ENCODE results near the gene PACRG.

Gene PACRG

DNA sequence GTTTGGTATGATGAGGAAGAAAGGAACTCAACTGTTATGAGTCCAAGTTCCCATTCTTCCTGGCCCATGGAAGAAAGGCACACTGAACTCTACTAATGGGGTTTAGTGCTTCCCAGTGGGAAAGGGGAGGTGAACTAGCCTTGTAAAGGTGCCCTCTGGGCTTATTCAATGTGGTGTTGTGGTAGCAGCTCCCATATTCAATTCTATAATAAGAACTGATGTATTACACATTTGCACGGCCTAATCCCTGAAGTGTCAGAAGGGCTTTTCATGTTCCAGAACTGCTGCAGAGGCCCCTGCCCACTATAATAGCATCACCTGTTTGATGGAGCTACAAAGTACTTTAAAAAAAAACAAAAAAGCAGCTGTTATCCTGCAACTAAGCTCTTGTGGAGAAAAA, 17.4 kb upstream of the PACRG start:
- no peak for DNase-seq (ENCODE audit: low read depth in 2 of 2)

DNA sequence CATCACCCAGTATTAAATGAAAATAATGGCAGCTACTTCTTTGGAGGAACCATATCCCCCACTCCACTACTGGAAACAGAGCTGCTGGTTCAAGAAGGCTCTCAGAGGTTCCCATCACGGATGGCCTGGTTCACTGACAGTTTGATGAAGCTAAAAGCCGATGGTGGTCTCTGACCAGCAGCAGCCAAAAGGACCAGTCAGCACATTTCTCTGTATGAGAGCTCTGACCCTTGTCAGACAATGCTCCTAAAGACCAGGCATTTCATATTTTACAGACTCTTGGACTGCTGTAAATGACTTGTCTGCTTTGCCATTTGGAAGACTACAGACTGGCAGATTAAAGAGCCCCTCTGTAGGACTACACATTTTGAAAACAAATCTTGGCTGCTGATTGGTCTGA, 16.8 kb upstream of the PACRG start:
- no peak for DNase-seq (ENCODE audit: low read depth in 2 of 2)

DNA sequence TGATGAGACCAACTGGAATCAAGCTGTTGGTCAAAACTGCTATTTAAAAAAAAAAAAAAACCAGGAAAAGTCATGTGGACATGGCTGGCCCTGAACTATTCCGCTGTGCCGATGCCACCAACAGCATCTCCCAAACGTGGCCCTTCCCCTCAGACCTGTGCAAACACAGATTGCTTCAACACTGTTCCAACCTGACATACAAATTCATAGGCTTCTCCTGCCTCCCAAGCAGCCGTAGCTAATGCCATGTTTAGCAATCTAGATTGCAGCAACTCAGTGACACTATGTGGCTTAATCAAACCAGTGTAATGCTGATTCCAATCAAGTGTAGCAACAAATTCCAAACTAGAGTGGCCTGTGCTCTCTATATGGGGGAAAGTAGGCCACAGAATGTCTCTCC, 16.4 kb upstream of the PACRG start:
- no peak for DNase-seq (ENCODE audit: low read depth in 2 of 2)

DNA sequence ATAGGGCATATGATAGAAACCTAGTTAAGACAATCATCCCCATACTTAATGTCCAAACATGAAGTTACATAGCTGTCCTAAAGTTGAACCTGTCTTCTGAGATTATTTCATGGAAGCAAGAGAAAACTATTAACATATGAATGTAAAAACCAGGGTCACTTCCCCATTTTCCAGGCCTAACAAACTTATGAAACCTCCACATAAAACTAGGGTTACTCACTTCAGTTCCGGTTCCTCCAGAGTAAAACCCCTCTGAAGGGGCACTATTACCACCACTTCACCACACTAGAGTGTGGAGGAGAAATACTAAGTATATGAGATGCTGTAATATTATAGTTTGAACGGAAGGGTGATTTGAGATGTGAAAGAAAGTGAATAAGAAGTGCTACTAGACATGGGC, 15.1 kb upstream of the PACRG start:
- DNase-seq (ENCODE audit: low read depth in 2 of 2) = no peak

DNA sequence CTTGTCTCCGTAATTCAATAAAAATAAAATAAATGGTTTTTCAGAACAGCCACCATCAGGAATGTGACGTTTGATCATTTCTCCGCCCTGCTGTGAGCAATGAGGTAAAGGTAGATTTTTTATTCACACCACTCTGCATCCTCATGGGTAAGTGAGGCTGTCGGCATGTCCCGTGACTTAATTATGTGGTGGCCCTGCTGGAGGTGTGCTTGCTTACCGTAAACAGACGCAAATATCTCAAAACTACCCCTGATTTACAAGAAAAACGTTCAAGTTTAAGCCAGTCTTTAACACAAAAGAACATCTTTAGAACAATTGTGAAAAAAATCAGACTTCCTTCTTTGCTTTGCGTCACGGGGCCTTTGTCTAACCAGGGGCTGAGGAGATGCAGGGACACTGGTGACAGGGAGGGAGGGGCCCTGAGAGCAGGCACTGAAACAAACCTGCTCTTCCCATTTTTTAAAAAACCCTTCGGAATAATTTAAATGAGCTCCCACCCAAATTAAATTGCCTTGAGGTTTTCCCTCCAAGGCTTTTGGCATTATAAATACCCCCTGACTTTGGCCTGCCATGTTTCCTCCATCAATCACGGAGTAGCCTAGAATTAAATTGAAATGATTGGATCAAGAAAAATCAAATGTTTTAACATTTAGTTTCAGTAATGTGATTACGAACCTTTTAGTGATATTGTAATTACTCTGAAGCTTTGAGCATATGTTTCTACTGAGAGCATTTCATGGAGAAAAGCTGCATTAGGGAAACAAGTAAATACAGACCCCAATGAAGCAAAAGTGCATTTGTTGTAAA, 13.6 kb upstream of the PACRG start:
- no peak for DNase-seq (ENCODE audit: low read depth in 2 of 2)

DNA sequence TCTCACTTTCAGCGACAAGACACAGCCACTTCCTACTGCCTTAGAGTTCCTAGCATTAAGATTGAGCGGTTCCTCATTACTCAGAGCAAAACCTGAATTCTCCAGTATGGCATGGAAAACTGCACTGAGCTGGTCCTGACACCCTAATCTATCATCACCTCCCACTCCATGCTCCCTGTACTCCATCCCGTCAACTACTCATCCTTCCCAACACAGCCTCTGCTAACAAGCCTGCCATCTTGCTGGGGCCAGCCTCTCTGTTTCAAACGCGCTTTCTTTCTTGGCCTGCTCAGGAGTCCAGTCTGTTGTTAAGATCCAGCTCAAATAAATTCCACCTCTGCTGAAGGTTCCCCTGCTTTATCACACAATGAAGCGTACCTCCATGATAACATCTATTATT, 12.2 kb upstream of the PACRG start:
- no peak for DNase-seq (ENCODE audit: low read depth in 2 of 2)

DNA sequence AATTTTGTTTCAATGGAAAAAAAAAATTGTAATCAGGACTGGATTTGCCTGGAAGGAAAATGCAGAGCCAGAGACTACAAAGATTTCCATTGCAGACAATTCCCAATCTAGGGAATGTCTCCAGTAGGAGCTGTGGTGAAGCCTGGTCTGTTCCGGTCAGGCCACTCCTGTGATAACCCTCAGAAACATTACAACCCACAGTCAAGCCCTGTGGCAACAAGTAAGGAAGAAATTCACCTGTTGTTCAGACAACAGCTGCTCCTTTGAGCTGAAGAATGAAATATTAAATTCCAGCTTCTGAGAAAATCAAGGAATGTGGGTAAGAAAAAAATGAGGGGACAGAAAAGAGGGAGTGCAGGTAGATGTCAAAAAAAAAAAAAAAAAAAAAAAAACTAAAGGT, 8.2 kb upstream of the PACRG start:
- no peak for DNase-seq (ENCODE audit: low read depth in 2 of 2)

DNA sequence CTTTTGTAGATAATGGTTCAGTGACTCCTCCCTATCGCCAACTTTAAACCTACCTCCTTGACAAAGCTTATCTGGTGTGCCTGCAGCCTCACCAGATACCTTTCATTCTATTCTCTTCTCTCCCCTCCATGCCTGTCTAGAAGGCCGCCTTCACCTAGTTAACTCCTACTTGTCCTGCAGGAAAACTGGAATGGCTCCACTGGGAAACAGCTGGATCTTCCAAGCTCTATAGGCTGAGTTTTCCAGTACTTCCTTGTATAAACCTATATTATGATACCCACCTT, 6.4 kb upstream of the PACRG start:
- no peak for DNase-seq (ENCODE audit: low read depth in 2 of 2)

DNA sequence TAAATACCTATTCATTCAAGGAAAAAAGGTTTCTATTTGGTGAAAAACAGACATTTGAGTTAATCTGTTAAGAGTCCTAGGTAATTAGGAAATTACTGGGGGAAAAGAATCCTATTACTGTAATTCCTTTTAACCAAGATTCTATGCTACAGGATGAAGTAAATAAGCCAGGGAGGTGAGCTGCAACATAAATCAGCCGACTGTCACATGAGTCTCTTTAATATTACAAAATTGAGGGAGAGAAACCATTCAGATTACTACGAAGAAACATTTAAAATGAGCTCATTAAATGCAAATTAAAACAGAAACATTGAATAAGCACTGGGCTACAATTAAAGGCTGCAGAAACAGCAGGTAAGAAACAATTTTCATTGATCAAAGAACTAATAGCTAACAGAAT, 5.5 kb upstream of the PACRG start:
- DNase-seq (ENCODE audit: low read depth in 2 of 2) = no peak

DNA sequence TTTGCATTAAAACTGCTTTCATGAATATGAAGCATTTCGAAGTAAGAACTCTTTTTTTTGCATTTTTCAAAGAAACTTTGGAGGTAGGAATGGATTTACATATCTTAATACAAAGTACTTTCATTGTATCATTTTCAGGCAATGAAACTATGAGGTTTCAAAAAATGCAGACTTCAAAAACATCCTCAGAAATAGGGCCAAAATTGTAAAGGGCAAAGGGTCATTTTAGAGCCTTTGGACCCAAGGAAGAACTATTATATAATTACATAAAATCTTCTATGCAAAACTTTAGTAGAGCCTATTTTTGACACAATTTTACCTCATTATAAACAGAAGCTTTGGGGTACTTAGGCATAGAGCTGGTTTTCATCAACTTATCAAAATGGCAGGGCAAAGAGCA, 5.1 kb upstream of the PACRG start:
- no peak for DNase-seq (ENCODE audit: low read depth in 2 of 2)

DNA sequence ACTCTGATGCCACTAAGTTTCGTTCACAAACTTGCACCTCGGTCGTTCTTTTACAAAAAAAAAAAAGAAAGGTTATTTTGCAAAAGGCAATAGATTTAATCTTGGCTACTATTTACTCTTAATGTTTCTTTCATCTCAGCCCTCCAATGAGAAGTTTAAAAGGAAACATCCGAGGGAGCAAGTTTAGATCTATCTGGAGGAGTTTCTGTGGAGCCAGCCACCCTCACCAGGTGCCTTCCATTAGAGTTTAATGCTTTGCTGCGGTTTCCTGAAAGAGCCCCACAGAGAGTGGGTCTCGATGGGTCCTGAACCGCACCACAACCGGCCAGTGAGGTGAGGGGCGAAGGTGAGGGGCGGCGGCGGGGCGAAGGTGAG, 840 bp upstream of the PACRG start:
- no peak for DNase-seq (ENCODE audit: low read depth in 2 of 2)

DNA sequence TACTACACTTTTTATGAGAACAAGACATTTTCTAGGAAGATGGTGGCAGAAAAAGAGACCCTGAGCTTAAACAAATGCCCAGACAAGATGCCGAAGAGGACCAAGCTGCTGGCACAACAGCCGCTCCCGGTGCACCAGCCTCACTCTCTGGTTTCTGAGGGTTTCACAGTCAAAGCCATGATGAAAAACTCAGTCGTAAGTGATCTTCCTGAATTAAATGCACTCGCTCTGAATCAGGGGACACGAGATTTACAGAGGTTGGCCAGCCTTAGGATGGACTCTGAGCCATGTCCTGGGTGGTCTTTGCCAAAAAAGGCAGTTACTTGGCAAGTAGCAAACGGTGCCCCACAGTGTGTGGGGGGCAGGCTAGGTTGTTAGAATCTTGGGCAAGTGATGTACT, 423 bp downstream of the PACRG start:
- DNase-seq (ENCODE audit: low read depth in 2 of 2) = no peak

DNA sequence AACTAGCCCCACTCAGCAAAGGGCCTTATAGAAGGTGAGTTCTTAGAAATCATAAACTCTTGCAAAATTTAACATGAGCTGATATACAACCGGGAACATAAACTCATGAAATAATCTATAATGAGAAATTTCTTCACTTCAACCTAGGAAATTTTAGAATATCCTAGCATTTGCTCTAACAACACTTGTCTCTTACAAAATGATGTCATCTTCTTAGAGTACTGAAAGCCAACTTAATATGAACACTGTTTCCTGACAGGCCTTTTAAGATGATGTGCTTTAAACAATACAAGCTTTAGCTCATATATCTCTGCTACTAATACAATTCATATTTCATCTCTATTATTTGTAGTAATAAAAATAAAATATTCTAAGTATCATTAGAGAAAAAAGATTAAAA, 932 bp downstream of the PACRG start:
- DNase-seq (ENCODE audit: low read depth in 2 of 2) = no peak

DNA sequence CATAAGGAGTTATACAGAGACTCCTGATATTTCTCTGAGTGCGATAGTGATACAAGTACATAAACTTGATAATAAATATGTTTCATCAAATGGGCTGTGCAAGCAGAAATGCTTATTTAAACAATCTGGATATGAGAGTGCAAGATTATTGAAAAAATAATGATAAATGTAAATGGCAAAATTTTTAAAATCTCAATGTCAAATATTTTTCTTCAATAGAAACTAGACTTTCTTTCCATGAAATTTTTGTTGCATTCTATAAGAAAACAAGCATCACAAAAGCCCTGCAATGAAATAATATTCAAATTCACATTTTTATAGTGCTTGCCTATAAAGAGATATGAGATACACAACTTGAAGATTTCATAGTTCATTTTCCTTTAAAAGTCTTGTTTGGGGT, 2.7 kb downstream of the PACRG start:
- no peak for DNase-seq (ENCODE audit: low read depth in 2 of 2)

DNA sequence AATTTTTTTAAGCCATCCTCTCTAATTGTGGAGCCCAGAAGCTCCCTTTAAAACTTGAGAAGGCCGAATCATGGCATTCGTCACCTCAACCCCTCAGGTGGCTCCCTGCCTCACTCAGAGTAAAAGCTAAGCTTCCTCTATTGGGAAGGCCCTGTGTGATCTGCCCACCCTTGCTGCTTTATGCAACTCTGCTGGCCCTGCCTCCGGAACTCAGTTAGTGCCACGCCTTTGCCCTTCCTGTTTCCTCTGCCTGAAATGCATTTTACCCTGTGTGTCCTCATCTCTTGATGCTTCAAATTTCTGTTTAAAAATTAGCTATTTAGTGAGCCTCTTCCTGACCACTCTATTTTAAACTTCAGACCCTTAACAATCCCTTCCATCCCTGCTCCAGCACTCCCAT, 5.7 kb downstream of the PACRG start:
- DNase-seq (ENCODE audit: low read depth in 2 of 2) = no peak

DNA sequence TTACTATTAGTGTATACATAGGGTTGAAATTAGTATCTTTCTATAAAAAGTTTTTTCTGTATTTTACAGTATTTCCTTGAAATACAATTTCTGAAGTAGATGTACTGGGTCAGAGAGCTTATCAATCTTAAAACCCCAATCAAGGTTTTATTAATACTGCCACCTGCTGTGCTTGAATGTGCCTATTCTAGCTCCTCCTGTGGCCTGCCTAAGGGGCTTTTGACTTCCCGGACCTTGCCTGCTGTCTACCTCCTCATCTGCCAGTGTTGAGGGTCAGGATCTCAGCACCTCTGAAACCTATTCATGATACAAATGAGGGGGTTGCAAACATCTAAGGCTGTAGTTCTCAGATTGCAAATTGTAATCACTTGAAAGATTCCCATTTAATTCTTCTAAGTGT, 9.2 kb downstream of the PACRG start:
- no peak for DNase-seq (ENCODE audit: low read depth in 2 of 2)

DNA sequence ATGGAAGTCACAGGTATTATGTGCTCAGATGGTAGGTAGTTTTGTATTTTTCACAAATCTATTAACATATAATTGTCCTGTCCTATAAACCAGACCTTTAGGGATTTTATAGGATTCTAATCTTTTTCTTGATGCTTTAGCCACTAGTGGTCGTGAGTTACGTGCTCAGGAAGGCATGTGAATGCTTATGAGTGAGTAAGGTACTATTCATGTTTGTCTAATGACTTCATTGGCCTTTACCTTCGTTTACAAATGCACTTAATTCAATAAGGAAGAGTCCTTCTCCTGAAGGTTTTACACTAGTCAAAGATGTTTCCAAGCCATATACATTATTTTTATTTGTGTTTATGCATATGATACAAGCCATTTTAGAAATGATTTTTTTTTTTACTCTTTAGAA, 23.0 kb downstream of the PACRG start:
- DNase-seq (ENCODE audit: low read depth in 2 of 2) = no peak

DNA sequence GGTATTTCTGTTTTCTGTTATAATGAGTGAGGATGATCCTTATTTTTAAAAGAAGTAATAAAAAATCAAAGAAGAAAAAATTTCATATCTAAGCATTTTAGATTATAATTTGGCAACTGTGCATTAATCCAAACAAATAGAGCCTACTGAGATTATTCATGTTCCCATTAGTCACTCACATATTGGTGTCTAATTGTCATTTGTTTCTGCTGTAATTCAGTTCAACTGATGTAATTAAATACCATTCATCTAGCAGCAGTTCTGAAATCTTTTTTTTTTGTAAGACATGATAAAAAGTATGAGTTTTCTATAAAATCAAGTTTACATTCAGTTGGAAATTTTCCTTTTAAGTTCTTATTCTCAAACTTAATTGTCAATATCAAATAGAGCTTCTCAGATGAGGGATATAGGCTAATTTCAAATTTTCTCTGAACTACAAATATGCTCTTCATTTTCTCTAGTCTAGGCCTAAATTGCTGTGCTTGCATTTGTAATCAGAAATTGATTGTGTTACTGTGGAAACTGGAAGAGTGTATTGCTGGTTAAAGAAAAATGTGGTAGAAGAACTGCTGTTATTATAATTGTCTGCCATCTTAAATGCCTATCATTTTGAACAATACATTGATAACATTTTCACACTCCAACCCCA, 23.6 kb downstream of the PACRG start:
- no peak for DNase-seq (ENCODE audit: low read depth in 2 of 2)

DNA sequence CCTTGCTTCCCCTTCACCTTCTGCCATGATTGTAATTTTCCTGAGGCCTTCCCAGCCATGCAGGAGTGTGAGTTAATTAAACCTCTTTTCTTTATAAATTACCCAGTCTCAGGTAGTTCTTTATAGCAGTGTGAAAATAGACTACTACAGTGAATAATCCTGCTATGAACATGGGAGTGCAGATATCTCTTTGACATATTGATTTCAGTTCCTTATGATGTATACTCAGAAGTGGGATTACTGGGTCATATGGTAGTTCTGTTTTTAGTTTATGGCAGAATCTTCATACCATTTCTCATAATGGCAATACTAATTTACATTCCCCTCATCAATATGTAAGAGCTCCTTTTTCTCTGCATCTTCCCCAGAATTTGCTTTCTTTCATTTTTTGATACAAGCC, 26.0 kb downstream of the PACRG start:
- DNase-seq (ENCODE audit: low read depth in 2 of 2) = no peak

DNA sequence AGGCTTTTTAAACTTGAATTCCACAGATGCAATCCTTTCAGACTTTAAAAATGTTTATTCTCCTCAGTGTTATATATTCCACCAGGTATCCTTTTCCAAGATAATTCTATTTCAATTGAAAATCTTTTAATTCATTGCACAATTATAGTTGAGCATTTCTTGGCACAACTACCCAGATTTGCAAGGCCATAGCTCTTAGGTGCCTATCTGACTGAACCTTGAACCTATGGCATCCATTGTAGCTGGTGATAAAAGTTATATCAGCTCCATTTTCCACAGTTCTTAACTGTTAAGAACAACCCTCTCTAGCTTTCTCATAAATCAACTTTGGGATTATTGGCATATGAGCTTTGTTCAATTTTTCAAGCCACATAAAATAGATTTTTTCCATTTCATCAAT, 42.4 kb downstream of the PACRG start:
- no peak for DNase-seq (ENCODE audit: low read depth in 2 of 2)

DNA sequence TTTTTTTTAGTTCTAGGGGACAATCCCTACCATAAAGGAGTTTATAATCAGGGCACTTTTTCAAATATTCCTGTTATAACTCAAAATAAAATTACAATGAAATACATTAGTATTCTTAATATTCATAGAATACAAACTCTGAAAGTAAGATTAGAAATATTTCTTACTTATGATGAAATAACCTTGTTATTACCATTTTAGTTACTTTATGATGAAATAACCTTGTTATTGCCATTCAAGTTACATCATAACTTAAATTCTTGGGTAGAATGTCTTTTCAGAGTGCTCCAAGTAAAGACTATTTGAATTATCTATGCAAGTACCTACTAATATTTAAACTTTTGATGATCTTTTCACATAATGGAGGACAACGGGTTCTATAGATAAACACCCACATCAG, 43.2 kb downstream of the PACRG start:
- no peak for DNase-seq (ENCODE audit: low read depth in 2 of 2)

DNA sequence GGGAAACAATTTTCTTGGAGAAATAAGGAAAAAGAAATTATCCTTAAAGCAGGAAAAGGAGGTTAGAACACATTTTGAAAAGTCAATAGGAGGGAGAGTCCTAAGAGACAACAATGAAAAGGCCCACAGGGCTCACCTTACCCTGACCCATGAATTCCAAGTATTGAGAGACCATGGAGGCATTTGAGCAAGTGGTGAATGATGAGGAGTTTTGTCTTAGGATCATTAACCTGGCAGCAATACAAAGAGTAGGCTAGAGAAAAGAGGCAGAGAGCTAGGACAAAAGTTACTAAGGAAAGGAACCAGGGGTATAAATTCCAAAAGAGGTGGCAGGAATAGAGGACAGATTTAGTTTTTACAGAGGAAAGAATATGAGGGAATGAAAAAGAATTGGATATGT, 44.7 kb downstream of the PACRG start:
- DNase-seq (ENCODE audit: low read depth in 2 of 2) = no peak

DNA sequence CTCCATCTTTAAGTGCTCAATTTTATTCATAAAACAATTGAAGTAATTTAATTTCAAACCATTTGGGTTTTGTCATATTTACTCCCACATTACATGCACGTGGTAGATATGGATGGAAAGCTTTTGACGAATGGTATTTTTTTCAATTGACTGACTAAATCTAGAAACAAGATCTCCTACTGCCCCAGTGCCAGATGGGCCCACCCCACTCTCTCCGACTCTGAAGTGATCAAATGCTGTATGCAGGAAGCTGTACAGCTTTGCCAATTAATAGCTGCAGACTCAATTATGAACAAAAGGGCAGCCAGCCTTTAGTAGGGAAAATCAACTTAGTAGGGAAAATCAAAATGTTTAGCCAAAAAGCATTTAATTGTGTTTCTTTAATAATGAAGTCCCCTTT, 46.2 kb downstream of the PACRG start:
- DNase-seq (ENCODE audit: low read depth in 2 of 2) = no peak

DNA sequence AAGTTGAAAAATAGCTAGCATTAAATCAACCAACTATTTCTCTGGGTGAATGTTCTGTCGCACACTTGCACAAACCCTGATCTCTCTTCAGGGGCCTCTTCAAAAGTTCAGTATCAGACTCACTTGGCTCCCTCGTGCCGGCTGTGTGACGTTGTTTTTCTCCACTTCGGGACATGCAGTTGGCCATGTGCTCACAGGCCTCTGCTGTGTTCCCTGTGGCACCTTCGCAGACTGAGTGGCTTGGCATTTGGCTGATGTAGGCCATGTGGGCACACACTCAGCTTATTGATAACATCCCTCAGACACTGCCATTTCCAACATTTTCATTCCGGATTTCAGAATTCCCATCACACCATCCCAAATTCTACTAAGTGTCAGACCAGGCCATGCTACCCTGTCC, 49.3 kb downstream of the PACRG start:
- DNase-seq (ENCODE audit: low read depth in 2 of 2) = no peak

All from activated CD8-positive, alpha-beta memory T cell treated with anti-CD3 and anti-CD28 coated beads for 4 hours (primary cell).